Hepatocyte (in vitro differentiated cells): ENCODE data around the gene ETV6. TPM values are rescaled to one million over a fixed set of nuclear protein-coding genes. Genes with fewer than 3 reads are reported as not detected.

Source experiments
- DNase-seq: peaks from one replicate; pipeline ENCODE4 v3.0.0-alpha.2; 2016; ENCODE audit warnings: low spot score
- H2AFZ ChIP-seq: fragments of 200-600 bp; sonication (generic); 2 replicates; pipeline ENCODE4 v1.6.0; 2016; ENCODE audit warnings: antibody characterized with exemption, mild to moderate bottlenecking
- H3K27ac ChIP-seq: fragments of 200-600 bp; sonication (generic); 2 replicates; pipeline ENCODE4 v1.5.1; 2016; ENCODE audit warnings: mild to moderate bottlenecking
- H3K27me3 ChIP-seq: fragments of 200-600 bp; sonication (generic); 2 replicates; pipeline ENCODE4 v1.6.1; 2016
- H3K36me3 ChIP-seq: fragments of 200-600 bp; sonication (generic); replicated peaks from 2 replicates; pipeline ENCODE4 v1.5.1; 2016; ENCODE audit warnings: low read depth; ENCODE audit not compliant: insufficient read depth
- H3K4me1 ChIP-seq: fragments of 200-600 bp; sonication (generic); 2 replicates; pipeline ENCODE4 v1.5.1; 2016; ENCODE audit warnings: mild to moderate bottlenecking, moderate library complexity; ENCODE audit not compliant: insufficient read depth
- H3K4me2 ChIP-seq: fragments of 200-600 bp; sonication (generic); 2 replicates; pipeline ENCODE4 v1.6.0; 2016
- H3K4me3 ChIP-seq: fragments of 200-600 bp; sonication (generic); 2 replicates; pipeline ENCODE4 v1.5.1; 2016; ENCODE audit warnings: mild to moderate bottlenecking
- H3K79me2 ChIP-seq: fragments of 200-600 bp; sonication (generic); 2 replicates; pipeline ENCODE4 v1.6.0; 2017; ENCODE audit warnings: mild to moderate bottlenecking
- H3K9me2 ChIP-seq: fragments of 200-600 bp; sonication (generic); replicated peaks from 2 replicates; pipeline ENCODE4 v1.6.0; 2017; ENCODE audit warnings: mild to moderate bottlenecking; ENCODE audit not compliant: insufficient read depth
- H3K9me3 ChIP-seq: fragments of 200-600 bp; sonication (generic); 2 replicates; pipeline ENCODE4 v1.5.1; 2016; ENCODE audit warnings: low read depth, mild to moderate bottlenecking
- H4K20me1 ChIP-seq: fragments of 200-600 bp; sonication (generic); 2 replicates; pipeline ENCODE4 v1.6.0; 2016; ENCODE audit warnings: mild to moderate bottlenecking; ENCODE audit not compliant: insufficient read depth, poor library complexity, severe bottlenecking
- CTCF ChIP-seq: fragments of 200-600 bp; sonication (generic); IDR thresholded peaks from 2 replicates; pipeline ENCODE4 v1.5.1; 2016; ENCODE audit warnings: antibody characterized with exemption, mild to moderate bottlenecking; ENCODE audit not compliant: poor library complexity
- EZH2 ChIP-seq: fragments of 200-600 bp; sonication (generic); IDR thresholded peaks from 2 replicates; pipeline ENCODE4 v1.6.1; 2016; ENCODE audit warnings: antibody characterized with exemption, mild to moderate bottlenecking, borderline replicate concordance
- EZH2phosphoT487 ChIP-seq: fragments of 200-600 bp; sonication (generic); IDR thresholded peaks from one replicate; pipeline ENCODE4 v1.6.1; 2018; ENCODE audit warnings: antibody characterized with exemption, mild to moderate bottlenecking, low read depth, moderate library complexity; ENCODE audit not compliant: unreplicated experiment, severe bottlenecking
- WGBS: methylation state at CpG from one replicate; pipeline ENCODE4 v1.1.6; 2016; ENCODE audit warnings: low lambda C conversion rate; ENCODE audit errors: missing lambda C conversion rate; 5-methylcytosine and 5-hydroxymethylcytosine counted together
- polyA plus RNA-seq: library from polyadenylated mRNA; unstranded; fragments of >200 nt; fragmentation: Nextera tagmentation; extraction: Ambion mirVana; gene quantifications from 2 replicates; pipeline ENCODE4 v1.2.1, GENCODE V29; 2016
- total RNA-seq: library from RNA; depleted of rRNA; stranded (reverse); fragments of >200 nt; gene quantifications from 2 replicates; pipeline ENCODE4 v1.2.3, GENCODE V29; 2014

The ETV6 gene
- total and polyA plus RNA-seq, 2 experiments from 2014 or later, result 8.0 to 9.7 TPM

- Histone ChIP-seq H3K4me2 (no peak overlapping the region), H3K9me2 (no peaks in the 10 kb centered on the region), H3K27ac (no peak overlapping the region), H3K27me3 (no peaks in the 10 kb centered on the region), H4K20me1 (peaks cover 10% of the 10 kb centered on the region), H3K4me1 (peaks cover 3% of the 10 kb centered on the region), H2AFZ (no peak overlapping the region), H3K4me3 (no peak overlapping the region), H3K79me2 (peaks cover 91% of the 10 kb centered on the region), H3K9me3 (no peaks in the 10 kb centered on the region), H3K36me3 (no peaks in the 10 kb centered on the region)
- 68% methylated on average over 13 of the region's 13 CpGs for WGBS
- TF ChIP-seq EZH2 (no peak), CTCF (no peak), EZH2phosphoT487 (no peak)
- DNase-seq, result no peak
Observed at GRCh38 chr12:11666131-11667050, 16.9 kb downstream of the ETV6 start.

GRCh38 chr12:11667171-11667570, 17.7 kb downstream of the ETV6 start:
- TF ChIP-seq EZH2phosphoT487 (no peak), EZH2 (no peak), CTCF (no peak)
- Histone ChIP-seq H3K27me3 (no peaks in the 10 kb centered on the region), H3K9me2 (no peaks in the 10 kb centered on the region), H3K27ac (no peak overlapping the region), H3K36me3 (no peaks in the 10 kb centered on the region), H3K79me2 (peaks cover 91% of the 10 kb centered on the region), H4K20me1 (peaks cover 10% of the 10 kb centered on the region), H3K9me3 (no peaks in the 10 kb centered on the region), H3K4me2 (no peak overlapping the region), H3K4me1 (peaks cover 3% of the 10 kb centered on the region), H3K4me3 (no peak overlapping the region), H2AFZ (no peak overlapping the region)
- 98% methylated on average over 5 of the region's 5 CpGs for WGBS
- DNase-seq, result no peak

GRCh38 chr12:11668611-11669010, 19.1 kb downstream of the ETV6 start:
- 74% methylated on average over 6 of the region's 6 CpGs for WGBS

More at GRCh38 chr12:11668611-11669010, 19.1 kb downstream of the ETV6 start:
- no peak for DNase-seq
- H4K20me1 ChIP-seq, result peaks cover 10% of the 10 kb centered on the region
- H3K27me3 ChIP-seq, result no peaks in the 10 kb centered on the region
- H3K4me2 ChIP-seq, result no peak overlapping the region
- H3K27ac ChIP-seq, result no peak overlapping the region
- no peak overlapping the region for H3K4me3 ChIP-seq
- H2AFZ ChIP-seq, result no peak overlapping the region
- H3K4me1 ChIP-seq, result peaks cover 3% of the 10 kb centered on the region
- no peaks in the 10 kb centered on the region for H3K9me2 ChIP-seq
- no peaks in the 10 kb centered on the region for H3K9me3 ChIP-seq
- H3K79me2 ChIP-seq, result peaks cover 92% of the 10 kb centered on the region
- no peaks in the 10 kb centered on the region for H3K36me3 ChIP-seq
- TF ChIP-seq CTCF (no peak), EZH2phosphoT487 (no peak), EZH2 (no peak)
